Stimulated activated CD4-positive, alpha-beta T cell treated with anti-CD3 and anti-CD28 coated beads, Interleukin-1b, Interleukin-23, amount 100 ng/mL, for 1 hour (primary cell): Measurements from ENCODE around the gene CACNA2D3.

ENCODE experiments used
- DNase-seq, 2 donors: peaks; one replicate each; pipeline ENCODE4 v3.0.0-alpha.2; 2020; ENCODE audit warnings: low read depth in 2 of 2

Gene CACNA2D3

DNA sequence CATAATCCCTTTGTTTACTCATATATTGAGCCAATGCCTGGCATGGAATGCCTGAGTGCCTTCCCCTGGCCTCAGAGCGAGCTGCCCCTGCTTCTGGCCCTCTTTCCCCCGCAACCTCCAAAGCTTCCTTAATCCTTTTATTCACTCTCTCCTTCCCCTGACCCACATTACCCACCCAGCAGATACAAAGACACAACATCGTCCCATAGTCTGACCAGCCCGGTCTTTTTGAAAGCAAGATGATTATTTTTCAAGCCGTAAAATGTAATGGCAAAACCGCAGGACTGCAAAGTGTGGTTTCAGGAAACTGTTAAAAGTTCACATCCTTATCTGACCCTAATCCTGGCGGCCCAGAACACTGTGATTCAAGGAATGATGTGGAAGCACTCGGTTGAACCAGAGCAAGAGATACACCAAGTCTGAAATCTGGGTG, 883.9 kb downstream of the CACNA2D3 start:
- no peak for DNase-seq

DNA sequence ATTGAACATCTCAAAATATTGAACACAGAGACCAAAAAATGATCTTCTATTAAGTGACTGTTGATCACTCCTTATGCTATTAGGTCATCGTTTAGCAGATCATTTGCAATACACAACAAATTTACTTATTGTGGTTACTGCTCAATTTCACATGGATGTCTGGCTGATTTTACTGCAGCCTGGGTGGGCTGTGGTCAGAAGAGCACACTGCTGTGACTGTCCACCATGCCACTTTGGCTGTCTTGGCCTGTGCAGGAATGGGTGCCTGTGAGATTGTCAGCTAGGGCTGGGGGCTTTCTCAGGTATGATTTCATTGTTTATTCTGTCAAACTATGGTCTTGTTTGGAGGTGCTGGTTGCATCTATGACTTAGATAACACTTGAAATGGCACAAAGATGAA, 885.6 kb downstream of the CACNA2D3 start:
- DNase-seq = no peak

DNA sequence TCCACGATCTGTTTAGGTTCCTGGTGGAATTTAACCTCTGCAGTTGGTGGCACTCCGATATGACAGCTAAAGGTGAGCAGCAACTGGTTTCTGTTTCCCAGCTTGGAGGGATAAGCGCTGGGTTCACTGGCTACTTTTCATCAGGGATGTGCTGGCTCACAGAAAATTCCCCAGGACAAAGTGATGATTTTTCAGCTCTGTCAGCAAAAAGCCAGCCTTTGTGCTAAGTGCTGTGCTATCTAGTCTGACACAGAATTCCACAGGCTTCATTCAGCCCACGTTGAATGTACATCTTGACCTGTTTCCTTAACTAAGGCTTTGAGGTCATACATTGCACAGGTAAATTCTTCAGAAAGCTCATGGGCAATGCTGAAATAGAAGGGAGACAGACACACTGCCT, 887.0 kb downstream of the CACNA2D3 start:
- DNase-seq = no peak

DNA sequence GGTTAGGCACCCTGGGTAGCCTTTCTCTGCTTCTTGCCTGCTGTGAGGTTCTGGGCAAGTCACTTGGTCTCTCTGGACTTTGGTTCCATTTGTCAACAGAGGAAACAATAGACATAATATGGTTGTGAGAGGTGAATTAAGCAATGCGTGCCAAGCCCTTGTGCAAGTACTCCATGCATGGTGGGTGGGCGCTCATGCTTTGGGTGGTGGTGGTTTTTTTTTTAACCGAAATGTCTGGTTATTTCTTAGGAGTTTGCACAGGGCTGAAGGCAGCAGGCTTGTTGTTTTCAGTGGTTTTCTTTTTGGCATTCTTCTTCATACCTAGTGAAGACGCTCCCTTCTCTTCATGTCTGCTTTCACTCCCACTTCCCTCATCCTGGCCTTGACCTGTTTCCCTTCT, 889.7 kb downstream of the CACNA2D3 start:
- no peak for DNase-seq

DNA sequence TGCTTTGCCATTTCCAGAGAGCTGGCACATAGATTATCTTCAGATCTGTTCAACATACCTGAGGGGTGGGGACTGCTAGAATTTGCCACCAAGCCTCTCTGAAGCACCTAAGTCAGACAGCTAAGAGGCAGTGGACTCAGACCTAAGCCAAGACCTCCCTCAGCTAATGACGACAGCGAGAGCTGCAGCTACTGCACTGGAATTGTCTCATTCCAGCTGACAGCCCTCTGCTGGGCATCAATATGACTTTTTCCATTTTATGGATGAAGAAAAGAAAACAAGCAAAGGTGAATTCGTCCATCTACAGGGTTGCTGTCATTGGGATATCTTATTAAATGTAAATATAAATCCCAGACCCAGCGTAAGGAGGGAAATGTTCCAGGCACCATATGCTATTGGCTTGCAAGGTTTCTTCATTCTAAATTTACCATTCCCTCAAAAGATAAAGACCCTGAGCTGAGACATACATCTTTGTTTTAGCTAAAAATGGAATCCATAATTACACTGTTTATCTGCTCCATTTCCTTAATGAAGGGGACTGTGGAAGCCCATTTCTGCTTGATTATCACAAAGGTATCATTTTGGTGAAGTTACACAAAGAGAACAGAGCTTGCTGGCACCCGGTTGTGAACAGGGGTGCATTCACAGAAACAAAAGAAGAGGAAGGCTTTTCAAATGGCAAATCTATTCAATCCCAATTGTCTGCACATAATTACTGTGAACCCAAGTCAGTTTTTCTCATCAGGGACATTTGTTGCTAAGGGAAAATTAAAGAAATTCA, 891.0 kb downstream of the CACNA2D3 start:
- no peak for DNase-seq

DNA sequence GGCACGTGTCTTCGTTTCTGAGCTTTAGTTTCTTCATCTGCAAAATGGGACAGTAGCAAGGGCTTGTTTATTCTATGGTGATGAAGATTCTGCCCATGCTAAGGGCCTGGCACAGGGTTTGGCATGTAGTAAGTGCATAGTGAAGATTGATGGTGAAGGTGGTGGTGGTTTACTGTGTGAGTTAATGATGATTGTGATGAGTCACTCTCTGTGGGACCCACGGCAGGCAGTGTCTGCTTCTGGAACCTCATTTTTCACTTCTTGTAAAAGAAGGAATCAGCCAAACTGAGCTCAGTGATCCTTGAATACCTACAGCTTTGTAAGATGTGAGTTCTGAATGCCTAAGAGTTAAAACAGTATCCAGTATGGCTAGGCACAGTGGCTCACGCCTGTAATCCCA, 891.7 kb downstream of the CACNA2D3 start:
- DNase-seq = no peak

DNA sequence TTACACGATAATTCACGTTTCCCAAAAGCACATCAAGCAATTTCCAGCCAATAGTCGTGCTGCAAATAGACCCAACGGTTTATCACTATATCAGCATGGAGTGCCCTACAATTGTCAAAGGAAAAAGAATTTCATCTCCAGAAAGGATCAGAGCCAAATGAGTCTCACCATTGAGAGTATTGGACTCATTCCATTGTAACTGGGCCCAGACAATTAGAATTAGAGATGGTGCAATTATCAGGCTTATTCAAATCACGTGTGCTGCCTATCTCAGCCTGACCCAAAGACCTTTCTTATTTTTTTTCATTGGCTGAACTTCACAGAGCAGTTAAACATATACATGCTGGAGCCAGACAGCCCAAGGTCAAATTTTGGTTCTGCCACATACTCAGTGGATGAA, 892.6 kb downstream of the CACNA2D3 start:
- DNase-seq = no peak

DNA sequence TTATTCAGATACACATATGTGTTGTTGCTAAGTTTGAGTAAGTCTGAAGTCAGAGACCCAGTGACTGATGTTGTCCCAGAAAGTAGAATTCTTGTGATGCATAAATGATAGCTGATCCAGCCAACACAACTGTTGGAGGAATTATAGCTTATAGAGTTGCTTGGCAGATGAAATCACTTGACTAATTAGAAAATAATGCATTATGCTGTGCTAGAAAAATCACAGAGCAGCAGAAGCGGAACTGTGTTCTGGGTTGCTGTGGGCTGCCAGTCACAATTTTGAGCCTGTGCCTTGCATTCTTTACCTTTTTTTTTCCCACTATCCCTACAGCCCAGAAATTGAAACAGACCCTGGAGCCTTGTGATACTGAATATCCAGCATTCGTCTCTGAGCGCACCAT, 895.5 kb downstream of the CACNA2D3 start:
- no peak for DNase-seq

DNA sequence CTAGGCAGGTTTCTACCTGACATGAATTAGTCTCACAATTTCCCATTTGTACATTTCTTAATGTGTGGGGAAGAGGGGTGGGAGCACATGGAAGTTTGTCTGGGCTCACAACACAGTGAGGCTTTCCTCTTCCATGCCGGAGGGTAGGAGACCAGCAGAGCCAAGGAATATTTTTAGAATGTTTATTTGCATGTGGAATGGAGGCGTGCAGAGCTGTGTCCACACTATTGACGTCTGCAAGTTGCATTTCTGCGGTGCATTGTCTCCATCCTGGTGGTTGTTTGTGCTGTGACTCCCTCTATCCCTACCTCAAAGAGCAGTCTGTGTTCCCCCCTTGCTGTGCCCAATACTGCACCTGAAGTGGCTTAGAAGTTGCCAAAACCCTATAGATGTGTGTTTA, 908.6 kb downstream of the CACNA2D3 start:
- DNase-seq = no peak

DNA sequence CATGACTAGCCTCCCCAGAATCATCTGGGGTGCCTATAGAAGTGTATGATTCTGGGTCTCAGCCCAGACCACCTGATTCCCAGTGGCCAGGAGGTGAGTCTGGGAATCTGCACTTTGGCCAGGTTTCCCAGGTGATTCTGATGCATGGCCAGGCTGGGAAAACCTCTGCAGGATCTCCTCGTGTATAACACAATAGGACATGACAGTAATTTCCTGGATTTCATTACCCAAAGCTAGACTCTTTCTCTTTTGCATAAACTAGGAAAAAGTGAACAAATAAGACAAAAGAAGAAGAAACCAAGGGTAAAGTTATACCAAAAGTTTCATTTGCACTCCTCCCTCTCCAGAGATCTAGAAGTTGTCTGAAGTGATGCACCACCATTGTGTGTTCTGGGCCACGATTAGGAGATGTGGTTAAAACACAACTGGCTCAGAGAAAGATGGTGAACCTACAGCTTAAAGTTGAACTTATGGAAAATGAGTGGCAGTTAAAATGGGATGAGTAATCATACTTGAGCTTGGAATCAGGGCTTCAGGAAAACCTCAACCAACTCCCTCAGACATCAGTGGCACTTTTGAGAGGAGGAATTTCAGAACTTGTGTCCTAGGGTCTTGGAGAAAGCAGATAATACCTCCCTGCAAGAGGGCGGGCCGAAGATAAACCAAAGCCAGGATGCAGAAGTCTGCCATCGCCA, 914.7 kb downstream of the CACNA2D3 start:
- no peak for DNase-seq

DNA sequence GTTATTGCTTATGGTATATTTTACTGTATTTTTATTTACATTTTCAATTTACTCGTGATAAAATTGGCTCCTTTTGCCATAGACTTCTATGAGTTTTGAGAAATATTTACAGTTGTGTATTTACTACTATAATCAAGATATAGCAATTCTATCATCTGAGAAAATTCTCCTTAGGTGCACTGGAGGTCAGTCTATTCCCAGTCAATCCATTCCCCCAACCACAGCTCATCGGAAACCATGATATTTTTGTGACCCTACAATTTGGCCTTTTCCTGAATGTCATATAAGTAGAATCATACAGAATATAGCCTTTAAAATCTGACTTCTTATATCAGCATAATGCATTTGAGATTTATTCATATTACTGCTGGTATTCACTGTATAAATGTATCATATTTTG, 920.2 kb downstream of the CACNA2D3 start:
- DNase-seq = no peak

DNA sequence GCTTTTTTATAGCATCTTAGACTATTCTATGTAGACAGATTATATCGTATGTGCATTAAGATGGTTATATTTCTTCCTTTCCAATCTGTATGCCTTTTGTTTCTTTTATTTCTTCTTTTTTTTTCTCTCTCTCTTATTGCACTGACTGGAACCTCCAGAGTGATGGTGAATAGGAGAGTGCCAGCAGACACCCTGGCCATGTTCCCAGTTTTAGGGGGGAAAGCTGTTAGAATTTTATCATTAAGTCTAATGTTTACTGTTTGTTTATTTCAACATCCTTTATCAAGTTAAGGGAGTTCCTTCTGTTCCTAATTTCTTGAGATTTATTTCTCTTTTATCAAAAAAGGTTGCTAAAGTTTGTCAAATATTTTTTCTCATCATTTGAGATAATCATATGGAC, 922.1 kb downstream of the CACNA2D3 start:
- DNase-seq = no peak

DNA sequence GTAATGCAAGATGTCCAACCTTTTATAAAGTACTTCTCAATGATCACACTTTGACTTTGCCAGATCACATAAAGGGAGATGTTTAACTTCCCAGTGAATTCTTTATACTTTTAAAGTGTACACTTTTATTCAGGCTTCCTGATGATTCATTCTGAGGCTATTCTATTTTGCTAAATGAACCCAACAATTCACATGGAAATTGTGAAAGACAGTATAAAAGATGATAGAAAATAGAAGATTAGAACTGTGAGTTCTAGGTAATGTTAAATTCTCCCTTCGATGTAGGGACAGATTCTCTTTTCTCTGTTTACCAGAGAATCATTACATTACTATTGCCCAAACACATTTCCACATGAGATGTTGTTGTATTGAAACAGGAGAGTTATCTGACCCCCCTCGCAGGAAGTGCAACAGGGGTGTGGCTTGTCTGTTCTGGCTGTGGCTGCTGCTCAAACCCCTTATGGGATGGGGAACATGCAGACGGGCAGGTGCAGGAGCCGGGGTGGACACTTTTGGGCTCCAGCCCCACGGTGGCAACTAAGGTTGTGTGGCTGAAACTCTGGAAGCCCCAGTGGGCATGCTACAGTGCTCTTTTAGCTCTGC, 936.8 kb downstream of the CACNA2D3 start:
- DNase-seq = no peak

DNA sequence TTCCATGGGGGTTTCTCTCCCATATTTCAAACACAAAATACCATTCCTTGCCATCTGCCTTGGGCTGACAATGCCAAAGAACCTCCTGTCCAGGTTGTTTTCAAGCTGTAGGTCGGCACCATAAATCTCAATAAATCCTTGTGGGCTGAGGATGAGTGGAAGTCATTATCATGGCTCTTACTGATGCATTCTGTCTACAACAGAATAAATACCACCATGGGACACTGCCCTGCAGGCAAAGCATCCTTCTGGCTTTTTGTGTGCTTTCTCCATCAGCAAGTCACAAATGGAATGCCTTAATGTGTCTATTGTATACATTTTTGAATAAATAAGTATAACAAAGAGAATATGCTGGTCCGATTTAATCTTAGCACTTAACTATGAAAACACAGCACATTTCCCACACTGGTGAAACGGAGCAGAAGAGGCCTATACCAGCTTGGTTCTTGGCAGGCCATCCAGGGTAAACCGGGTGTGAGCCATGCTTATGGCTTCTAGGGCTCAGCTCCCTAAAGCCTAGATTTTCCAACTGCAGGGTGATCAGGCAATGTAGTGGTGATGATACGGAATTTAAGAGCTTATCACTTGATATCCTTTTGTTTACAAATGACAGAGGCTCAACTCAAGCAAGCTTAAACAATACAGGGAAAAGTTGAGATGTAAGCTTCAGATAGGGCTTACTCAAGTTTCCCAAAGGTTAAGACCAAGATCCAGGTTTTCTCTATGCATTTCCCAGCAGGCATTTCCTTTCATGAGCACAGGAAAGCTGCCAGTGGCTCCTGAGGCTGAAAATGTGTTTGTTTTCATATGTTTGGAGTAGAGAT, 938.8 kb downstream of the CACNA2D3 start:
- no peak for DNase-seq

DNA sequence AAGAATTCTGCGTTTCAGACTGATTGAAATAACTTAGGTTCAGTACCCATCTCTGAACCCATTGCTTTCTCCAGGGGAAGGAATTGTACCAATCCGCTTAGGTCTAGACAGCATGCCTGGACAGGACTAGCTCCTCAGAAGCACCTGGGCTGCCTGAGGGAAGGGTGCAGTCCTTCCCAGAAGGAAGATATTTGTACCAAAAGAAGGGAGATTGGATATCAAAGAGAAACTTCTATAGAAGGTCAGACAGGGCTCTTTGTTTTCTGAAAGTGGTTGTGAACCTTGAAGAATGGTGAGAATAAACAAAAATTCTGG, 939.3 kb downstream of the CACNA2D3 start:
- no peak for DNase-seq

DNA sequence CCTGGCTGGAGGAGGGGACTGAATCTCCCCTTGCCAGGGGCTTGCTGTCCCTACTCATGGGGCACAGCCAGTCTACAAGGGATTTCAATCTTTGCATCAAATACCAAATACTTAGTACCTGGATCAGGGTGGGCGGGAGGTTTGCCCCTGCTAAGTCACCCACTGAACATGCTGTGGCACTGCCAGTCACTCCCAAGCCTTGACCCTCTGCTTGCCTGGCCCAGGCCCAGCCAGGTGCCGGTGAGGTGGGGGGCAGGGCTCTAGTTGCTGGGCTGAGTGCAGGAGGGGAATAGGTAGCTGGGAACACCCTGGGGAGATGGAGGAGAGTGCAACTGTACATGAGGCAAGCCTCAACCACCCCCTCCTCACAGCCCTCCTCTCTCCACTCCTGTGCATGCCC, 941.8 kb downstream of the CACNA2D3 start:
- DNase-seq = no peak

DNA sequence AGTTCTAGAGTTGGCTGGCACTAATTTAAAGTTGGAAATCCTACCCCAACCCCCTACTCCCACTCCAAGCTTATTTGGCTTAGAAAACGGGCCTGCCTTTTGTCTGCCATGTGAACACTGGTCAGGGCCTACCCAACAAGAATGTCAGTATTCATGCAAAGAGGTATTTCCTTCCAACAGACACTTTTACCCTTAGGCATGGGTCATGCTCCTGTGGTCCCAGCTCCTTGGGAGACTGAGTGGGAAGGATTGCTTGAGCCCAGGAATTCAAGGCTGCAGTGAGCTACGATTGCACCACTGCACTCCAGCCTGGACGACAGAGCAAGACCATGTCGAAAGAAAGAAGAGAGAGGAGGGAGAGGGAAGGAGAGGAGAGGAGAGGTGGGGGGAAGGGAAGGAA, 943.0 kb downstream of the CACNA2D3 start:
- no peak for DNase-seq

DNA sequence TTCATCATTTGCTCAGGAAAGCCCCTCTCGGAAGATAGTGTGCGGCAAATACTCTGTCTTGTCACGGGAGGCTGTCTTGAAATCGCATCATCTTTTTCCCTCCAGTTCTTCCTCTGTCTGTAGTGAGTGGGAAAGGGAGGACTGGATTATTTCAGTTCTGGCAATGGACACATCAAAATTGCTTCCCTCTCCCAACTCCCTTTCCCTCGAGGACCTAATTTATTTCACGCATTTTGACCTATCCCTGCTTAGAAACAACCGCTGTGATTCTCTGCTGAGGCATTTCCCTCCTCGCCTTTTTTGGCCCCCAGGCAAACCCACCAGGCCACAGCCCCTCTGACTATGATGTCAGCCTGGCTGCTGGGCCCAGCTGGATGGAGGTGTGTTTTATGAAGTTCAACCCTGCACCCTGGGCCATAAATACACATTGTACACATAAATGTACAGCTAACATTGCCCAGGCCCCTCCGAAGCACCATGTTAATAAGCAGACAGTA, 944.2 kb downstream of the CACNA2D3 start:
- no peak for DNase-seq

DNA sequence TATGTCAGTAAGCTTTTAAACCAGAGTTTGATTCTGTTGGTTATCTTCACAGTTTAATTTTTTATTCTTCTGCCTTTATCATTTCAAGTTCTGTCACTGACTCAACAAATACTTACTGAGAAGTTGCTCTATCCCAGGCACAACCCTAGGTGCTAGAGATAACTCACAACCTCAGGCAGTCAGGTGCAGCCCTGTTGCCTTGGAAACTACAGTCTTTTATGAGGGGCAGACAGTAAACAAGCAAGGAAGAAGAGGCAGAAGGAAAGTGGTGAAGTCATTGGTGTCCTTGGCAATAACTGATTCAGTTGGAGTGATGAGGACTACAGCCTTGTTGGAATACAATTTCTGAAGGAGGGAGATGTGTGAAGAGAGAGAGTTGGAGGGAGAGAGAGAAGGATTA, 947.6 kb downstream of the CACNA2D3 start:
- no peak for DNase-seq

DNA sequence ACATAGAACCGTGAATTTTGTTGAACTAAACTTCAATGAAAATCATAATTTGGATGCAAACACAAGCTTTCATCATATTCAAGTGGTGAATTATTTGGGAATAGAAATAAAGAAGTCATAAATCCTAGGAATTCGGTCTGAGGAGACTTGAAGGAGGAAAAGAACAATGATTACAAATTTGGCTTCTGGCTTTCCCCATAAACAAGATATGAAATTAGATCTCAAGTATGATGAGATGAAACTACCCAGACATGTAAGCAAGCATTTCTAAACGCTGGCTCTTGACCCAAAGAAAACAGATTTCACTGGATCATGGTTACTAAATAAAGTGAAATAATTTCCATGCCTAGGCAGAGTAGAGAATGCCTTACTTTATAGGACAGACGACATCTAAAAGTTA, 952.4 kb downstream of the CACNA2D3 start:
- no peak for DNase-seq

DNA sequence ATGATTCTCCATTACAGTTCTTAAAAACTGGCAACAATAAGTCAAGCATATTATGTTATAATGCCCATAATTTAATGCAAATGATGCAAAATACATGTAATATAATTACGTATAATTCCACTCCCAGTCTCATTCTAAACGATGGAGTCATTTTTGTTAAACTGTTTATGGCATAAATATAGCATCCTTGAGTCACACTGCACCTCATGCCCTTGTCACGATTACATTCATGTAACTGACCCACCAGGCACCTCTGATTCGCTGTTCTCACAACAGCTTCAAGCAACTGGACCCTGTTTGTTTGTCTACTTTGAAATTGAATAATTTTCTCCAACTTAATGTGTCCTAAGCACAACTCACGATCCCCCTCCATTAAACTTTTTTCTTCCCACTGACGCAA, 953.5 kb downstream of the CACNA2D3 start:
- DNase-seq = no peak

DNA sequence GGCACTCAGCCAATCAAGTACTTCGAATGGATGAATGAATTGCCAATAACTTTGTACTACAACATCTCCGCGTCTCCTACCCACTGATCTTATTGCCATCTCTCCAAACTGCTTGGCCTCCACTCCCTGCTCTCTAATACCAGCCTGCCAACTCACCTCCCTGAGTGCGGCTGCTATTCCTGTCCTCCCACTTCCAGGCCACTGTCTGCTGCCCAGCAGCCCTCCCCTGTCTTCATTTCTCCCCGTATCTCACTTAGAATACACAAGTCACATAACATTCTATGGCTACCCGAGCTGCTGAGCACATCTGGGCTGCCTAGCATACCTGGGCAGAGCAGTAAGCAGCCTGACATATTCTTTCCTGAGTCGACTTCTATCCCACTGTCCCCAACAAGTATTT, 955.4 kb downstream of the CACNA2D3 start:
- no peak for DNase-seq
